Spinal cord (tissue), 10 donors: ENCODE measurements around the gene ZDHHC19. TPM values are rescaled to one million over a fixed set of nuclear protein-coding genes. Genes with fewer than 3 reads are reported as not detected.

Experiments used
- DNase-seq, 6 donors: peaks; one replicate each; pipeline versions ENCODE4 v3.0.0 to v3.0.0-alpha.2; 2013 to 2015; ENCODE audit warnings: low spot score in 6 of 6, low read depth in 4 of 6
- H3K27ac ChIP-seq: one replicate; pipeline ENCODE4 v1.5.1; 2013; ENCODE audit warnings: low read depth, low read length, control low read depth
- H3K27me3 ChIP-seq: one replicate; pipeline ENCODE4 v1.6.1; 2013; ENCODE audit warnings: low read length; ENCODE audit not compliant: control insufficient read depth, insufficient read depth
- H3K36me3 ChIP-seq: one replicate; pipeline ENCODE4 v1.6.1; 2013; ENCODE audit warnings: low read length; ENCODE audit not compliant: control insufficient read depth, insufficient read depth
- H3K4me1 ChIP-seq: one replicate; pipeline ENCODE4 v1.6.1; 2013; ENCODE audit warnings: low read length; ENCODE audit not compliant: control insufficient read depth, insufficient read depth
- H3K4me3 ChIP-seq: one replicate; pipeline ENCODE4 v1.5.1; 2013; ENCODE audit warnings: low read depth, low read length, control low read depth
- H3K9me3 ChIP-seq: one replicate; pipeline ENCODE4 v1.6.1; 2013; ENCODE audit warnings: low read length; ENCODE audit not compliant: control insufficient read depth, insufficient read depth
- WGBS: methylation state at CpG from one replicate; pipeline ENCODE4 v1.1.5; 2013; ENCODE audit warnings: missing lambda C conversion rate; ENCODE audit not compliant: insufficient coverage; 5-methylcytosine and 5-hydroxymethylcytosine counted together
- polyA plus RNA-seq, 2 donors: library from polyadenylated mRNA; unstranded; fragments of 120-200 nt; gene quantifications; one replicate each; pipeline ENCODE4 v1.2.1, GENCODE V29; 2013; ENCODE audit not compliant: insufficient read length in 2 of 2
- total RNA-seq, 2 donors: library from RNA; depleted of rRNA in 1 of 2; stranded (reverse); fragments of 120-200 nt in 1 of 2; fragments of >200 nt in 1 of 2; gene quantifications; one replicate each; pipeline versions ENCODE4 v1.2.3 to v1.2.4, GENCODE V29; 2013 to 2014
- donor health status: healthy.

ZDHHC19 gene
- total and polyA plus RNA-seq, 4 donors: 0.30 to 2.5 (median 0.97) TPM

GRCh38 chr3:196225763-196226364 lies 14.7 kb upstream of the ZDHHC19 start:
- H3K9me3 ChIP-seq: no peaks in the 10 kb centered on the region

GRCh38 chr3:196225086-196225485 lies 13.9 kb upstream of the ZDHHC19 start:
- Histone ChIP-seq H3K4me3 (no peak overlapping the region), H3K4me1 (peaks cover 4% of the 10 kb centered on the region), H3K9me3 (no peaks in the 10 kb centered on the region), H3K27ac (no peak overlapping the region), H3K36me3 (peaks cover 7% of the 10 kb centered on the region), H3K27me3 (no peaks in the 10 kb centered on the region)
- WGBS: 91% methylated on average over 7 of the region's 10 CpGs
- no peak for DNase-seq

More at GRCh38 chr3:196225763-196226364, 14.7 kb upstream of the ZDHHC19 start:
- H3K4me3 ChIP-seq: no peak overlapping the region
- 89% methylated on average over 12 of the region's 15 CpGs for WGBS
- no peak for DNase-seq
- H3K27me3 ChIP-seq: no peaks in the 10 kb centered on the region
- H3K36me3 ChIP-seq: peaks cover 7% of the 10 kb centered on the region
- no peak overlapping the region for H3K27ac ChIP-seq
- peaks cover 5% of the 10 kb centered on the region for H3K4me1 ChIP-seq

- no peaks in the 10 kb centered on the region for H3K27me3 ChIP-seq
- H3K4me1 ChIP-seq: peaks cover 19% of the 10 kb centered on the region
- WGBS: 68% methylated on average over 12 of the region's 19 CpGs
- H3K4me3 ChIP-seq: no peak overlapping the region
- peak overlapping the region; percentile 57 for H3K27ac ChIP-seq
- no peaks in the 10 kb centered on the region for H3K9me3 ChIP-seq
- DNase-seq: no peak
- H3K36me3 ChIP-seq: peaks cover 6% of the 10 kb centered on the region
These were observed 11.8 kb upstream of the ZDHHC19 start for GRCh38 chr3:196222876-196223595.

GRCh38 chr3:196220991-196221390 lies 9.8 kb upstream of the ZDHHC19 start:
- Histone ChIP-seq H3K4me3 (no peak overlapping the region), H3K27me3 (no peaks in the 10 kb centered on the region), H3K9me3 (no peaks in the 10 kb centered on the region), H3K36me3 (peaks cover 2% of the 10 kb centered on the region), H3K4me1 (peaks cover 36% of the 10 kb centered on the region), H3K27ac (no peak overlapping the region)
- 96% methylated on average over 4 of the region's 7 CpGs for WGBS
- no peak for DNase-seq

GRCh38 chr3:196220587-196220986 lies 9.4 kb upstream of the ZDHHC19 start:
- WGBS: 88% methylated on average over 7 of the region's 10 CpGs
- no peak for DNase-seq

GRCh38 chr3:196219970-196220311 lies 8.7 kb upstream of the ZDHHC19 start:
- Histone ChIP-seq H3K36me3 (peaks cover 2% of the 10 kb centered on the region), H3K4me1 (peaks cover 37% of the 10 kb centered on the region), H3K27me3 (no peaks in the 10 kb centered on the region), H3K9me3 (no peaks in the 10 kb centered on the region), H3K4me3 (no peak overlapping the region), H3K27ac (peak overlapping the region; percentile 71)
- no peak for DNase-seq
- WGBS: 75% methylated on average over 19 of the region's 19 CpGs

More at GRCh38 chr3:196220587-196220986, 9.4 kb upstream of the ZDHHC19 start:
- H3K27me3 ChIP-seq: no peaks in the 10 kb centered on the region
- H3K4me3 ChIP-seq: no peak overlapping the region
- no peaks in the 10 kb centered on the region for H3K9me3 ChIP-seq
- peaks cover 37% of the 10 kb centered on the region for H3K4me1 ChIP-seq
- no peak overlapping the region for H3K27ac ChIP-seq
- peaks cover 2% of the 10 kb centered on the region for H3K36me3 ChIP-seq

GRCh38 chr3:196219194-196219969 lies 8.2 kb upstream of the ZDHHC19 start:
- peaks cover 37% of the 10 kb centered on the region for H3K4me1 ChIP-seq
- H3K9me3 ChIP-seq: no peaks in the 10 kb centered on the region
- H3K27ac ChIP-seq: peak overlapping the region; percentile 71
- peaks cover 2% of the 10 kb centered on the region for H3K36me3 ChIP-seq
- peak; percentile 64 to 96 (median 80) for DNase-seq
- WGBS: 8% methylated on average over 19 of the region's 19 CpGs
- H3K4me3 ChIP-seq: peak overlapping the region; percentile 18
- no peaks in the 10 kb centered on the region for H3K27me3 ChIP-seq

GRCh38 chr3:196218155-196218712 lies 7.0 kb upstream of the ZDHHC19 start:
- no peaks in the 10 kb centered on the region for H3K9me3 ChIP-seq

GRCh38 chr3:196217307-196218154 lies 6.3 kb upstream of the ZDHHC19 start:
- peaks cover 37% of the 10 kb centered on the region for H3K4me1 ChIP-seq
- no peaks in the 10 kb centered on the region for H3K27me3 ChIP-seq
- 93% methylated on average over 6 of the region's 12 CpGs for WGBS
- no peak for DNase-seq
- peaks cover 2% of the 10 kb centered on the region for H3K36me3 ChIP-seq
- no peak overlapping the region for H3K4me3 ChIP-seq
- H3K9me3 ChIP-seq: no peaks in the 10 kb centered on the region
- no peak overlapping the region for H3K27ac ChIP-seq

More at GRCh38 chr3:196218155-196218712, 7.0 kb upstream of the ZDHHC19 start:
- peaks cover 37% of the 10 kb centered on the region for H3K4me1 ChIP-seq
- no peaks in the 10 kb centered on the region for H3K27me3 ChIP-seq
- DNase-seq: no peak
- no peak overlapping the region for H3K4me3 ChIP-seq
- H3K27ac ChIP-seq: no peak overlapping the region
- H3K36me3 ChIP-seq: peaks cover 2% of the 10 kb centered on the region
- WGBS: 98% methylated on average over 11 of the region's 13 CpGs
